GM19395 (cell line): ENCODE data around the gene ZNF362.
"Not testable (repeated sequence)": the region's sequence is repeated elsewhere in the genome, so short reads cannot be mapped to it uniquely, and the experiment has no call there.

ENCODE experiments used
- ATAC-seq: cut with Tn5 transposase; IDR thresholded peaks from one replicate; pipeline ENCODE4 v1.9.1; 2021; ENCODE audit warnings: mild to moderate bottlenecking, moderate library complexity; ENCODE audit not compliant: unreplicated experiment

Gene ZNF362

GRCh38 chr1:33302325-33302724 is 46.0 kb downstream of the ZNF362 start:
- no peak for ATAC-seq

- no peak for ATAC-seq
These were observed 48.7 kb downstream of the ZNF362 start for GRCh38 chr1:33305016-33305415.

DNA sequence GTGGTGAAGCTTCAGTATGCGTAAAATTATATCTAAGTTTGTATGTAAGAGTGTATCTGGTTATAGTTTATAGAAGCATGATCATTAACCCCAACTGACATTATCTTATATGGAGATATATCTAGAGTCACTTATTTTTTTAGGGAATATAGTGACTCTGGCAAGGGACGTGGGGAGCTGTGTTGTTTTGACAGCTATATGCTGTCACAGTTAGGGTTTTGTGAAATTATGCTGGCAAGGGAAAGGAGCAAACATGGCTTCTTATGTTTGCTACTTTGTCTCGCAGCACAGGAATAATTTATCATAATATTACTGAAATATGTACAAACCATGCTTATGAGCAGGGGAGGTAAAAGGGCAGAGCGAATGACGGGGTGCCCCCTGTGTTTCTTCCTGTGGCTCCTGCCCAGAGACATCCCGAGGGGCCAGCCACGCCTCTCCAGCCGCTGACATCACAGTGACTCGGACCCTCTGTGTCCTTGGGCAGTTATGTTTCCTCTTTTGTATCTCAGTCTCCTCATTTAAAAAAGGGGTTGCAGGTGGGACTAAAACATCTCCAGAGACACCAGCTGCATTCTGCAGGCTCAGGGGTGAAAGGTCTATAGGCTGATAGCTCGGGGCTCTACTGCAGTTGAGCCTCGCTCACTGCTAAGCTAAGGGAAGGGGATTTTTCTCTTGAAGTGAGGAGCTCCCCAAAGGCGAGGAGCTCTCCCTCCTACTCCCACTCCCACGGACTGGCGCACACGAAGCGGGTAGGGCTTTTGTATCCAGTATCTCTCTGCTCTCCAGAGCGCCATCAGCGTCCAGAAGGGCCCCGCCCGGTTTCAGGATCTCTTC is 49.7 kb downstream of the ZNF362 start:
- no peak for ATAC-seq

GRCh38 chr1:33306653-33307493 is 50.6 kb downstream of the ZNF362 start:
- ATAC-seq, result no peak

DNA sequence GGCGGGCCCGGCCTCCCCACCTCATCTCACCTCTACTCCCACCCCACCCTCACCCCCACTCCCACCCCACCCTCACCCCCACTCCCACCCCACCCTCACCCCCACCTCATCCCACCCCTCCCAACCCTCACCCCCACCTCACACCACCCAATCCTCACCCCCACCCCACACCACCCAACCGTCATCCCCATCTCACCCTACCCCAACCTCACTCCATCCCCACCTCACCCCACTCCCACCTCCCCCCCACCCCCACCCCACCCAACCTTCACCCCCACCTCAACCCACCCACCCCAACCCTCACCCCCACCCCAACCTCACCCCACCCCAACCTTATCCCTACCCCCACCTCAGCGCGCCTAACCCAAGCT is 51.2 kb downstream of the ZNF362 start:
- ATAC-seq, result no peak

GRCh38 chr1:33309351-33309750 is 53.1 kb downstream of the ZNF362 start:
- not testable (repeated sequence) for ATAC-seq

DNA sequence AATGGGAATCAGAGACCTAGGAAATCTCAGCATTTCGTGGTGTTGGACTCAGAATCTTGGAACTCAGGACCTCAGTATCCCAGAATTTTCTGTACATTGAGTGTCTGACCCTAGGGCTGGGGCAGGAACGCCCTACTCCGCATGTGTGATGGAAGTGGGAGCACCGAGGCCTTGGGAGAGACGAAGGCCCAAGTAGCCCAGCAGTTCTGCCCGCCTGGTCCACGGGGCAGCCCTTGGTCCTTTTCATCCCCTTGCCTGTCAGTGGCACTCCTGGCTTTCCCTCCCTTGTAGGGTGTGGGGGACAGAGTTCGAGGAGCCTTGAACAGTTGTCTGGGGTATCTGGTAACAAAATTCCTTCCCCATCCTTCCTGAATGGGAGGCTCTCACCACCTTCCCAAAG is 54.4 kb downstream of the ZNF362 start:
- no peak for ATAC-seq

- no peak for ATAC-seq
These were observed 55.6 kb downstream of the ZNF362 start for GRCh38 chr1:33311706-33312412.

DNA sequence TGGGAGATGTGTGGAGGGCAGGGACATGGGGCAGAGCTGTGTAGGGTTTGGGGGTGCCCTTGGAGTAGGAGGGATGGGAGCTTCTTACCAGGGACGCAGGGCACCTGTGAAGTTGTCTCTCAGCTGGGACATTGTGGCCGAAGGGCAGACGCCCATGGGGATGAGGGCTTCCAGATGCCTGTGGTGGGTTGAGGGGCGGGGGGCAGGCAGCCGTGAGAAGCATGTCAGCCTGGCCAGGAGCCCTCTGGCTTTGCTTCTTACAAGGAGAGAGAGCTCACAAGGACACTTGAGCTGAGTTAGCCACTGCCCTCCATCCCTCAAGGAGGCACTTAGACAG is 56.1 kb downstream of the ZNF362 start:
- no peak for ATAC-seq

GRCh38 chr1:33314416-33314815 is 58.1 kb downstream of the ZNF362 start:
- ATAC-seq, result no peak

- no peak for ATAC-seq
These were observed 60.3 kb downstream of the ZNF362 start for GRCh38 chr1:33316601-33317000.

- no peak for ATAC-seq
These were observed 61.1 kb downstream of the ZNF362 start for GRCh38 chr1:33317354-33317753.

- no peak for ATAC-seq
These were observed 61.7 kb downstream of the ZNF362 start for GRCh38 chr1:33317946-33318345.

GRCh38 chr1:33319186-33319948 is 63.1 kb downstream of the ZNF362 start:
- ATAC-seq, result no peak

DNA sequence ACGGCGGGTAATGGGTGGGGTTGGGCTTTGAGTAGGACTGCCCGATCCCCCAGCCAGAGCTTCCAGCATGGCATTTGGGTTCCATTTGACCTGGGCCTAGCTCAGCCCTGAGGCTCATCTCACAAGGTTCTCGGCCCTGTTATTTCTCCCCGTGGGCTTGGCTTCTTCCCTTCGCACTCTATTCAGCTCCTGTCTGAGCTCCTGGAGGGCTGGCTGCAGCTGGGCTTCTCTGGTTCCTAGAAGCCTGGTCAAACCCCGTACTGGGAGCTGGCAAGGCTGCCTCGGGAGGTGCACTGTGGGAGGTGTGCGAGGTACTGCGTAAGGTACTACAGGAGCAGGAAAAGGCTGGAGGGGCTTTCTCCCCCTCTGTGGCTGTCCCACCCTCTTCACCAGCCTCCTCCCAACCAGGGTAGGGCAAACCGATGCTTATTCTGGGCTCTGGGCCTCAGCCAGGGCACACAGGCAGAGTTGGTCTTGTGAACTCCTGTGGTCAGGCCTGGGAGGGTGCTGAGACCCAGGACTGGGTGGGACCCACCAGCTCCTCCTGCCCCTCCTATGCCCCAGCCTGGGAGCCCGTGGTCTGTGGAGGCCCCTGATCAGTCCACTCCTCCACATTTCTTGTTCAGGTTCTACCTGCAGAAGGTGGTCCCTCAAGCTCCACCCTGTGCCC is 63.8 kb downstream of the ZNF362 start:
- ATAC-seq, result no peak

DNA sequence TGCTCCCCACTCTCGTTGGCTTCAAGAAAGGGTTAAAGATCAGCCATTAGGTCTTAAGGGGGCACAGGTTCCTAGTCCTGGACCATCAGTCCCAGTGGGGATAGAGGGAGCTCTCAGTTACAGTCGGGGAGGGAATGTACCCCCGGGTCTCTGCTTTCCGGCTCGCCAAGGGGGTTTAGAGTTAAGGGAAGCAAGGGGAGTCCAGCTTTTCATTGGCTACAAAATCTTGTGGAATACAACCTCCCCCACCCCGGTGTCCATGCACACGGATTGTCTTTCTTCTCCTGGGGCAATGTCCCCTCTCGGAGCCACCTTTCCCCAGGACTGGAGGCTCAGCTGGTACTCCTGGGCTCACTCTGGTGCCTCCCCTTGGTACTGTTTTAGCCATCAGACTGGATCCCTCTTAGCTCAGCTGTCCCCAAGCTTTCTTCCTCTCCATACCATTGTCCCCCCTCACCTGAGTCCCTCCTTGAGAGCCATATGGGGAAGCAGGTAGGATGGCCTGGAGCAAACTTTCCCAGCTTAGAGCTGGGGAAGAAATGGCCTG is 64.4 kb downstream of the ZNF362 start, which contains the start of gene A3GALT2:
Gene A3GALT2, minus strand, starts transcription at position 480 of the 547 bp plus-strand sequence. Its CDS starts 0 bp downstream, at position 480.
- ATAC-seq, result no peak

DNA sequence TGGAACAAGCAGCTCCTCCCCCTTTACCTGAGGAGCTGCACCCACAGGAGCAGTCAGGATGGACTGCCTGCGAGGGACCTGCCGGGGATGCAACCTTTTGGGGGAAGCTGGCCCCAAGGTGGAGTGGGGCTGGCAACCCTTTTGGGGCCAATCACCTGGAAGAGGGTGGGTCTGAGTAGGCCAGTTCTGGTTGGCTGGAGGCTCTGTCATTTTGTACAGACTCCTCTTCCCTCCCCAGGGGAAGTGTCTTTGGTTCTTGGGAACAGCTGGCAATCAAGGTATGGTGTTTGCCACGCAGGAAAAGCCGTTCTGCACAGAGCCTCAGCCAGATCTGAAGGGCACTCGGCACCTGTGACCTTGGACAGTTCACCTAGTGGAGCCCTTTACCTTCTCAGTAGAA is 64.9 kb downstream of the ZNF362 start:
- no peak for ATAC-seq

GRCh38 chr1:33322109-33322508 is 65.8 kb downstream of the ZNF362 start:
- no peak for ATAC-seq

GRCh38 chr1:33322870-33323585 is 66.7 kb downstream of the ZNF362 start:
- no peak for ATAC-seq
